ENCODE data around the gene ISCA1. TPM values are rescaled to one million over a fixed set of nuclear protein-coding genes. Genes with fewer than 3 reads are reported as not detected.

Gene ISCA1
- total and polyA plus RNA-seq, 11 donors = 39.2 to 104 (median 70.9) TPM

GRCh38 chr9:86246752-86247161, 35.6 kb downstream of the ISCA1 start:
- peak; percentile 51 to 80 (median 68) for ATAC-seq
- H3K36me3 ChIP-seq = no peaks in the 10 kb centered on the region
- 43 to 55% (median 46%) methylated on average over 6 of the region's 6 CpGs for WGBS, 4 donors
- H3K9me3 ChIP-seq = no peaks in the 10 kb centered on the region
- H3K4me1 ChIP-seq = peaks cover 0 to 10% (median 0%) of the 10 kb centered on the region in 12 donors
- TF ChIP-seq CTCF (IDR thresholded peaks at IDR 0.05) (peak in 6 of 12 donors; percentile 15 to 47 (median 22)), POLR2A (IDR thresholded peaks at IDR 0.05) (no peak)
- H3K27ac ChIP-seq = peak overlapping the region in 7 of 12 donors; percentile 2 to 62 (median 42)
- H3K27me3 ChIP-seq = no peaks in the 10 kb centered on the region
- peak overlapping the region in 8 of 12 donors; percentile 11 to 39 (median 25) for H3K4me3 ChIP-seq
- peak in 4 of 5 donors; percentile 62 to 76 (median 70) for DNase-seq
- intact Hi-C loops (cut with DNase I) = no loop called here

DNA sequence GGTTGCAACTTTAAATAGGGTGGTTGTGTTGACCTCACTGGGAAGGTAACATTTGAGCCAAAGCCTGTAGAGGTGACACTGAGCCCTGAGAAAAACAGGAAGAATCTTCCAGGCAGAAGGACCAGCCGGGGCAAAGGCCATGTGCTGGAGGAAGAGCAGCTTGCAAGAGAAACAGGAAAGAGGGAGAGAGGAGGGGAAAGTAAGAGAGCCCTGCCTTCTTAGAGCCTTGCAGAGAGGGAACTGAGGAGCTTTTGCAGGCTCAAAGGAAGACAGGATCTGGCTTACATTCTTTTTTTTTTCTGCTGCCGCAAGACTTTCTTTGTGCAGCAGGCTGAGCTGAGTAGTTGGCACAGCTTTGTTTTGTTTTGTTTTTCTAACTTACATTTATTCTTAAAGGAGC, 40.3 kb downstream of the ISCA1 start:
- H3K36me3 ChIP-seq = no peaks in the 10 kb centered on the region
- intact Hi-C loops (cut with DNase I) = loop anchor here in 1 of 10 donors (5.0 kb wide), 1 partner anchor 40 kb away; no protein-coding TSS in a partner anchor
- no peak for TF ChIP-seq POLR2A (IDR thresholded peaks at IDR 0.05)
- no peak for TF ChIP-seq CTCF (IDR thresholded peaks at IDR 0.05)
- 34 to 54% (median 48%) methylated on average over 2 of the region's 2 CpGs for WGBS, 4 donors
- DNase-seq (peak in 1 of 5 donors; percentile 33), ATAC-seq (no peak)
- H3K27ac ChIP-seq = peak overlapping the region in 2 of 12 donors; percentile 13 to 23
- H3K4me3 ChIP-seq = no peak overlapping the region
- H3K4me1 ChIP-seq = peaks cover 0 to 15% (median 0%) of the 10 kb centered on the region in 12 donors
- no peaks in the 10 kb centered on the region for H3K9me3 ChIP-seq
- no peaks in the 10 kb centered on the region for H3K27me3 ChIP-seq

DNA sequence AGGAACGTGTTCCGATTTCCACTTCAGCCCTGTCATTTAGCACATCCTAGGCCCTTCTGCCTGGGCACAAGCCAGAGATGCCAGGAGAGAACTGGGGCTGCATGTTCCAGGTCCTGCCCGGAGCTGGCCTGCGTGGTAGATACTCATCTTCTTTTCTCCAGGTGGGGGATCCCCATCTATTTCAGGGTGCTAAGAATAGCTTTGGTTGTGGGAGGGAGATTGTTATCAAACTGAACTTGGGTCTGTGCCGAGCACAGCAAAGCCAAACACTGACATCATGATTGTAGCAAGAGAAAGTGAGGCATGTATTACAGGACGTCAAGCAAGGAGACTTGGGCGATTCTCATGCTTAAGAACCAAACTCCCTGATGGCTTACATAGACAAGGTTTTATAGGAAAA, 41.1 kb downstream of the ISCA1 start:
- ATAC-seq = no peak
- WGBS, 4 donors = 51 to 68% (median 64%) methylated on average over 7 of the region's 7 CpGs
- DNase-seq = no peak
- TF ChIP-seq POLR2A (IDR thresholded peaks at IDR 0.05) = no peak
- no peak for TF ChIP-seq CTCF (IDR thresholded peaks at IDR 0.05)
- Histone ChIP-seq H3K4me1 (peaks cover 0 to 15% (median 0%) of the 10 kb centered on the region in 12 donors), H3K27ac (peak overlapping the region in 2 of 12 donors; percentile 13 to 20), H3K4me3 (no peak overlapping the region), H3K9me3 (no peaks in the 10 kb centered on the region), H3K36me3 (no peaks in the 10 kb centered on the region), H3K27me3 (no peaks in the 10 kb centered on the region)
- intact Hi-C loops (cut with DNase I) = loop anchor here in 1 of 10 donors (5.0 kb wide), 1 partner anchor 39 kb away; no protein-coding TSS in a partner anchor

- DNase-seq (no peak), ATAC-seq (no peak)
- WGBS, 4 donors = 70 to 84% (median 75%) methylated on average over 10 of the region's 10 CpGs
- H3K4me3 ChIP-seq = no peak overlapping the region
- H3K27ac ChIP-seq = no peak overlapping the region
- no peaks in the 10 kb centered on the region for H3K36me3 ChIP-seq
- peaks cover 0 to 15% (median 0%) of the 10 kb centered on the region in 12 donors for H3K4me1 ChIP-seq
- TF ChIP-seq CTCF (IDR thresholded peaks at IDR 0.05) (peak in 3 of 12 donors; percentile 6 to 20 (median 7)), POLR2A (IDR thresholded peaks at IDR 0.05) (no peak)
- intact Hi-C loops (cut with DNase I) = loop anchor here in 1 of 10 donors (5.0 kb wide), 1 partner anchor 37 kb away; no protein-coding TSS in a partner anchor
- H3K27me3 ChIP-seq = no peaks in the 10 kb centered on the region
- H3K9me3 ChIP-seq = no peaks in the 10 kb centered on the region
These were observed 43.2 kb downstream of the ISCA1 start for GRCh38 chr9:86238861-86239770.
